BJ (cell line): ENCODE data around the gene ATP12A. TPM values are rescaled to one million over a fixed set of nuclear protein-coding genes. Genes with fewer than 3 reads are reported as not detected.
A peak's percentile ranks its signal among the peaks of the same experiment; 100 is the strongest.
"Not testable (repeated sequence)": the region's sequence is repeated elsewhere in the genome, so short reads cannot be mapped to it uniquely, and the experiment has no call there.

Experiments
- CTCF ChIA-PET: fragments of 350-600 bp; formaldehyde crosslinking; extraction: SDS; loops from one replicate; lab custom pipeline; 2021; ENCODE audit warnings: antibody characterized with exemption, inconsistent platforms; lab: Yijun Ruan, JAX
- POLR2A ChIA-PET: fragments of 300-600 bp; sonication (Branson Sonifier 250); formaldehyde crosslinking; extraction: SDS; loops from one replicate; lab custom pipeline; 2021; ENCODE audit warnings: antibody characterized with exemption; lab: Charles Lee
- DNase-seq: peaks from one replicate; pipeline ENCODE4 v3.0.0-alpha.2; 2011; ENCODE audit warnings: low read depth
- H3K27me3 ChIP-seq: 2 replicates; pipeline ENCODE4 v1.6.0; 2011; ENCODE audit warnings: low read length; ENCODE audit not compliant: control insufficient read depth, insufficient read depth
- H3K36me3 ChIP-seq: 2 replicates; pipeline ENCODE4 v1.5.1; 2011; ENCODE audit warnings: low read length; ENCODE audit not compliant: control insufficient read depth, insufficient read depth
- H3K4me3 ChIP-seq: 2 replicates; pipeline ENCODE4 v1.5.1; 2011; ENCODE audit warnings: low read depth, mild to moderate bottlenecking, control low read depth, low read length
- CTCF ChIP-seq: IDR thresholded peaks from 2 replicates; pipeline ENCODE4 v1.5.1; 2011; ENCODE audit warnings: low read depth, mild to moderate bottlenecking, control low read depth, inconsistent platforms, low read length, moderate library complexity; ENCODE audit not compliant: insufficient read depth
- polyA plus RNA-seq: library from polyadenylated mRNA; depleted of rRNA; stranded (reverse); fragments of >200 nt; gene quantifications from 2 replicates; pipeline ENCODE4 v1.2.3, GENCODE V29; 2011

The ATP12A gene
- polyA plus RNA-seq, 1 experiment: not detected

DNA sequence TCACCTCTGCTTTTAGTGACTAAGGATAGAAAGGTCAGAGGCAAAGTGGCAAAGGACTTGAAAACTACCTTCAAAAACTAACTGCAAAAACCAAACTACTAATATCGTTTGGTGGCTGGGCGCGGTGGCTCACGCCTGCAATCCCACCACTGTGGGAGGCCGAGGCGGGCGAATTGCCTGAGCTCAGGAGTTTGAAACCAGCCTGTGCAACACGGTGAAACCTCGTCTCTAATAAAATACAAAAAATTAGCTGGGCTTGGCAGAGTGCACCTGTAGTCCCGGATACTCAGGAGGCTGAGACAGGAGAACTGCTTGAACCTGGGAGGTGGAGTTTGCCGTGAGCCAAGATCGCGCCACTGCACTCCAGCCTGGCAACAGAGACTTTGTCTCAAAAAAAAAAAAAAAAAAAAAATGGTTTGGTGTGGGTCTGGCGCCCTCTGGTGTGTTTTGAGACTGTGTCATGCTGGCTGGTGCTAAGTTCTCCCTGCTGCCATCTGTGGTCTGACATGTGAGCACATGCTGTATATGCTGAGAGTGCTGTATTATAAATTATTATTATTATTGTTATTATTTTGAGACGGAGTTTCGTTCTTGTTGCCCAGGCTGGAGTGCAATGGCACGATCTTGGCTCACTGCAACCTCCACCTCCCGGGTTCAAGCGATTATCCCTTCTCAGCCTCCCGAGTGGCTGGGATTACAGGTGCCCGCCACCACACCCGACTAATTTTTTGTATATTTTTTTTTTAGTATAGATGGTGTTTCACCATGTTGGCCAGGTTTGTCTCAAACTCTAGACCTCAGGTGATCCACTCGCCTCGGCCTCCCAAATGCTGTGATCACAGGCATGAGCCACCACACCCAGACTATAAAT is 47.8 kb downstream of the ATP12A start:
- H3K27me3 ChIP-seq: no peaks in the 10 kb centered on the region; the same call in 1 of the 2 replicates
- POLR2A ChIA-PET: no interaction called here
- CTCF ChIA-PET: interaction anchor here (0.6 to 4.1 kb wide), 20 partner anchors 11 to 170 kb away, joined by 3 to 43 read pairs (median 4); no protein-coding TSS in a partner anchor
- no peak overlapping the region for H3K4me3 ChIP-seq
- DNase-seq: peak; percentile 10
- H3K36me3 ChIP-seq: no peaks in the 10 kb centered on the region
- peak; percentile 87 for TF ChIP-seq CTCF

GRCh38 chr13:24730873-24731567 is 50.8 kb downstream of the ATP12A start:
- CTCF ChIA-PET, H3K4me3 ChIP-seq, DNase-seq, H3K27me3 ChIP-seq, H3K36me3 ChIP-seq, POLR2A ChIA-PET: not testable (repeated sequence)

DNA sequence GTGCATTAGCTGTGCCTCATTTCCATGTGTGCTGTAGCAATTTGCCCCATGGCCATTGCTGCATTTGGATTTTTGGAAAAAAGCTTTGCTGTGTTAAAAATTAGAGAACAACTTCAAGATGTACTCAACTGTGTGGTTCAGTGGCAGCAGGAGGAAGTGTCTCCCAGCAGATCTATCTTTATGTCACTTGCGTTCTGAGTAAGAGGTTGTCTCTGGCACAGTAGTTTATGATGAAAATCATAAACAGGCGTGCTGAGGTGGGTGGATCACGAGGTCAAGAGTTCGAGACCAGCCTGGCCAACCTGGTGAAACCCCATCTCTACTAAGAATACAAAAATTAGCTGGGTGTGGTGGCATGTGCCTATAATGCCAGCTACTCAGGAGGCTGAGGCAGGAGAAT is 54.7 kb downstream of the ATP12A start:
- no peak for TF ChIP-seq CTCF
- Histone ChIP-seq H3K36me3 (no peaks in the 10 kb centered on the region), H3K27me3 (no peaks in the 10 kb centered on the region; the same call in 1 of the 2 replicates), H3K4me3 (no peak overlapping the region)
- no peak for DNase-seq
- ChIA-PET CTCF (no interaction called here), POLR2A (no interaction called here)

GRCh38 chr13:24737042-24737441 is 56.8 kb downstream of the ATP12A start:
- ChIA-PET POLR2A (no interaction called here), CTCF (no interaction called here)
- Histone ChIP-seq H3K27me3 (no peaks in the 10 kb centered on the region; the same call in 1 of the 2 replicates), H3K36me3 (no peaks in the 10 kb centered on the region), H3K4me3 (no peak overlapping the region)
- no peak for TF ChIP-seq CTCF
- no peak for DNase-seq

DNA sequence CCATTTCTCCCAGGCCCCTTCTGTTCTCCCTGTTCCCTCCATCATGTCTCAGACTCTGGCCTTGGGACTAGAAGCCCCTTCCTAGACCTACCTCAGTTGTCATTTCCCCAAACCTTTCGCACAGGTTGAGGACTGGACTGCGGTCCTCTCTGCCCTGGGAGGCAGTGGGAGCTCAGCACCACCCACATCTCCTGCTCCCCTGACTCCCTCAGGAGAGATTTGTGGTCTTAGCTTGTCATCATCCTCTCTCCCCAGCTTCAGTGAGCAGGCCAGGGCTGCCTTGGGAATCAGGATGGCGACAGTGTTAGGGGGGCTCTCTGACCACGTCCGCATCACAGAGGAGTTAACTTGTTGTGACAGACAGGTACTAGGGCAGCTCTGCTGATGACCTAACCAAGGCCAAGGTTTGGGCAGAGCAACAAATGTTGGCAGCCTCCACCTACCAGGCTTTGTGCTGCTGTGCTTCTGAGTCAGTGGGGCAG is 58.2 kb downstream of the ATP12A start:
- H3K27me3 ChIP-seq: no peaks in the 10 kb centered on the region; the same call in 1 of the 2 replicates
- POLR2A ChIA-PET: no interaction called here
- CTCF ChIA-PET: no interaction called here
- H3K4me3 ChIP-seq: no peak overlapping the region
- no peak for TF ChIP-seq CTCF
- DNase-seq: no peak
- H3K36me3 ChIP-seq: no peaks in the 10 kb centered on the region
